Bronchial epithelial cell (primary cell): ENCODE results near the gene TMBIM4. TPM values are rescaled to one million over a fixed set of nuclear protein-coding genes. Genes with fewer than 3 reads are reported as not detected.
A peak's percentile ranks its signal among the peaks of the same experiment; 100 is the strongest.
"Not testable (repeated sequence)": the region's sequence is repeated elsewhere in the genome, so short reads cannot be mapped to it uniquely, and the experiment has no call there.

Experiments
- DNase-seq: peaks from one replicate; pipeline ENCODE4 v3.0.0-alpha.2; 2010; ENCODE audit warnings: low read depth
- FAIRE-seq: peaks from 2 replicates; lab custom pipeline; 2011; peaks lifted over from hg19 to GRCh38; lab: Jason Lieb, UNC
- H3K27me3 ChIP-seq: 2 replicates; pipeline ENCODE4 v1.5.1; 2011; ENCODE audit warnings: low read length; ENCODE audit not compliant: control insufficient read depth, insufficient read depth
- H3K36me3 ChIP-seq: 2 replicates; pipeline ENCODE4 v1.5.1; 2011; ENCODE audit warnings: low read length; ENCODE audit not compliant: control insufficient read depth, insufficient read depth
- H3K4me3 ChIP-seq: 2 replicates; pipeline ENCODE4 v1.5.1; 2011; ENCODE audit warnings: mild to moderate bottlenecking, low read depth, low read length, control low read depth
- CTCF ChIP-seq: IDR thresholded peaks from 2 replicates; pipeline ENCODE4 v1.5.1; 2011; ENCODE audit warnings: mild to moderate bottlenecking, moderate library complexity, low read length, control low read depth, inconsistent platforms; ENCODE audit not compliant: insufficient read depth, severe bottlenecking
- total RNA-seq: library from RNA; depleted of rRNA; stranded (reverse); fragments of >200 nt; gene quantifications from 2 replicates; pipeline ENCODE4 v1.2.1, GENCODE V29; 2014

Gene TMBIM4
- total RNA-seq = 29.4 and 29.5 TPM in 2 replicates

- no peaks in the 10 kb centered on the region for H3K36me3 ChIP-seq
- H3K4me3 ChIP-seq = peak within 1 kb of the TSS; percentile 74
- no peaks in the 10 kb centered on the region for H3K27me3 ChIP-seq
- peak; percentile 50 for TF ChIP-seq CTCF
- DNase-seq (peak; percentile 82), FAIRE-seq (no peak)
These were observed at the start of gene TMBIM4 for GRCh38 chr12:66169221-66170170. TMBIM4 (minus strand) TSS chr12:66169996; CDS start chr12:66169951, 45 bp downstream.

- no peak for FAIRE-seq
- Histone ChIP-seq H3K27me3 (no peaks in the 10 kb centered on the region), H3K4me3 (no peak overlapping the region), H3K36me3 (no peaks in the 10 kb centered on the region)
- peak; percentile 42 for DNase-seq
- no peak for TF ChIP-seq CTCF
These were observed 47.6 kb upstream of the TMBIM4 start for GRCh38 chr12:66217342-66217917.

GRCh38 chr12:66213011-66213410, 43.2 kb upstream of the TMBIM4 start:
- not testable (repeated sequence) for H3K27me3 ChIP-seq, H3K36me3 ChIP-seq, DNase-seq, FAIRE-seq, H3K4me3 ChIP-seq

- H3K36me3 ChIP-seq, FAIRE-seq, H3K4me3 ChIP-seq, H3K27me3 ChIP-seq, DNase-seq: not testable (repeated sequence)
These were observed 41.8 kb upstream of the TMBIM4 start for GRCh38 chr12:66211573-66211972.

GRCh38 chr12:66210840-66211239, 41.0 kb upstream of the TMBIM4 start:
- DNase-seq (peak; percentile 25), FAIRE-seq (no peak)
- H3K27me3 ChIP-seq = no peaks in the 10 kb centered on the region
- no peak for TF ChIP-seq CTCF
- no peaks in the 10 kb centered on the region for H3K36me3 ChIP-seq
- H3K4me3 ChIP-seq = no peak overlapping the region

GRCh38 chr12:66206141-66206540, 36.3 kb upstream of the TMBIM4 start:
- Histone ChIP-seq H3K4me3 (no peak overlapping the region), H3K36me3 (no peaks in the 10 kb centered on the region), H3K27me3 (no peaks in the 10 kb centered on the region)
- TF ChIP-seq CTCF = no peak
- FAIRE-seq (no peak), DNase-seq (no peak)
